ENCODE results near the gene PPIL1. TPM values are rescaled to one million over a fixed set of nuclear protein-coding genes. Genes with fewer than 3 reads are reported as not detected.

PPIL1 gene
- polyA plus RNA-seq (ENCODE audit: insufficient read length in 12 of 12): 10 to 100 TPM in 11 of 12 donors, not detected in 1; 29.9 to 46.2 (median 36.8) TPM
- long read RNA-seq, donor 1, transcript PPIL1-201 (4 exons, 1,739 nt): major isoform, 6 of 6 reads
- long read RNA-seq, donor 1, partial matches to known transcripts: 0 of 6 reads
- long read RNA-seq, donor 1, other reads (novel, unspliced or antisense): 0 of 6 reads
- long read RNA-seq, donor 2, transcript PPIL1-201 (4 exons, 1,739 nt): major isoform, 23 of 61 reads
- long read RNA-seq, donor 2, partial matches to known transcripts: 13 of 61 reads
- long read RNA-seq, donor 2, other reads (novel, unspliced or antisense): 25 of 61 reads
- long read RNA-seq, donor 3, transcript PPIL1-201 (4 exons, 1,739 nt): major isoform, 6 of 6 reads
- long read RNA-seq, donor 3, partial matches to known transcripts: 0 of 6 reads
- long read RNA-seq, donor 3, other reads (novel, unspliced or antisense): 0 of 6 reads
- long read RNA-seq, donor 4, transcript PPIL1-201 (4 exons, 1,739 nt): major isoform, 8 of 8 reads
- long read RNA-seq, donor 4, partial matches to known transcripts: 0 of 8 reads
- long read RNA-seq, donor 4, other reads (novel, unspliced or antisense): 0 of 8 reads
- long read RNA-seq, donor 5, transcript PPIL1-201 (4 exons, 1,739 nt): major isoform, 22 of 74 reads
- long read RNA-seq, donor 5, partial matches to known transcripts: 40 of 74 reads
- long read RNA-seq, donor 5, other reads (novel, unspliced or antisense): 12 of 74 reads
- long read RNA-seq, donor 6, transcript PPIL1-201 (4 exons, 1,739 nt): major isoform, 8 of 13 reads
- long read RNA-seq, donor 6, partial matches to known transcripts: 5 of 13 reads
- long read RNA-seq, donor 6, other reads (novel, unspliced or antisense): 0 of 13 reads
- long read RNA-seq, donor 7, transcript PPIL1-201 (4 exons, 1,739 nt): major isoform, 10 of 10 reads
- long read RNA-seq, donor 7, partial matches to known transcripts: 0 of 10 reads
- long read RNA-seq, donor 7, other reads (novel, unspliced or antisense): 0 of 10 reads
- long read RNA-seq, donor 8, transcript PPIL1-201 (4 exons, 1,739 nt): major isoform, 21 of 95 reads
- long read RNA-seq, donor 8, partial matches to known transcripts: 57 of 95 reads
- long read RNA-seq, donor 8, other reads (novel, unspliced or antisense): 17 of 95 reads
- long read RNA-seq, donor 9, transcript PPIL1-201 (4 exons, 1,739 nt): major isoform, 15 of 15 reads
- long read RNA-seq, donor 9, partial matches to known transcripts: 0 of 15 reads
- long read RNA-seq, donor 9, other reads (novel, unspliced or antisense): 0 of 15 reads
- long read RNA-seq, donor 10, transcript PPIL1-201 (4 exons, 1,739 nt): major isoform, 15 of 39 reads
- long read RNA-seq, donor 10, partial matches to known transcripts: 15 of 39 reads
- long read RNA-seq, donor 10, other reads (novel, unspliced or antisense): 9 of 39 reads
- long read RNA-seq, donor 11, transcript PPIL1-201 (4 exons, 1,739 nt): major isoform, 21 of 21 reads
- long read RNA-seq, donor 11, partial matches to known transcripts: 0 of 21 reads
- long read RNA-seq, donor 11, other reads (novel, unspliced or antisense): 0 of 21 reads

DNA sequence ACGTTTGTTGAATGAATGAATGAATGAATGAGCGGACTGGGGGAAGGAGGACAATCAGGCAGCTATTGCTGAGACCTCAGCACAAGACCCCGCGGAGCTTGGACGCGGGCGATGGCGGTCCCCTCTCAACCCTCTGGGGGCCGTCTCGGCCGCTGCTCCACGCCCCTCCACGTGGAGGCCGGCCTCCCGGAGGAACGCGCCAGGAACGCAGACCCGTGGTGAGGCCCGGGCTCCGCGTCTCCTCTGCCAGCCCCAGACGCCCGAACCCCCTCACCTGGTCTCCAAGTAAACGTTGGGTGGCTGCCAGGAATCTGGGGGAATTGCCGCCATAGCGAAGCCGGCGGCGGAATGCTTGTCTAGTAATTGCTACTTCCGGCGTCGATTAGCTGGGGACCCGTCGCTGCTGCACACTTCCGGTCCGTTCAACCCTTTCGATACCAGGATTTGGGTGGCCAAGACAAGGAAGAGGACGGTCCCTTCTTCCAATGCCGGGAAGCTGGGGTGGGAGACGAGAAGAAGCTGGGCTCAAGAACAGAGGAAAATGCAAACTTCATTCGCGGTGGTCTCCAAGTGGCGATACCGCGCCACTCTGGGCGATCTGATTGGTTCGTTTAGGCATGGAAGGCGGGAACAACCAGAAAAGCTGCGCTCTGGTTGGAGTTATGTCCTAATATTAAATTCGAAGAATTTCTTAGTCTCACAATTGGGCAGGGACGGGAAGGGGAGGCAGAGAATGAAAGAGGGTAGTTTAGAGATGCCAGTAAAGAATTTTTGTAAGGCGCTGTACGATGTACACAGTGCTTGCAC, at the start of gene PPIL1:
PPIL1 (minus strand) TSS at position 361 of the 807 bp plus-strand sequence; CDS start at position 330, 31 bp downstream.
- peak; percentile 94 for DNase-seq

- no peak for DNase-seq
Observed at GRCh38 chr6:36924131-36924530, 49.5 kb upstream of the PPIL1 start.

GRCh38 chr6:36920546-36920945, 45.9 kb upstream of the PPIL1 start:
- DNase-seq: no peak

DNA sequence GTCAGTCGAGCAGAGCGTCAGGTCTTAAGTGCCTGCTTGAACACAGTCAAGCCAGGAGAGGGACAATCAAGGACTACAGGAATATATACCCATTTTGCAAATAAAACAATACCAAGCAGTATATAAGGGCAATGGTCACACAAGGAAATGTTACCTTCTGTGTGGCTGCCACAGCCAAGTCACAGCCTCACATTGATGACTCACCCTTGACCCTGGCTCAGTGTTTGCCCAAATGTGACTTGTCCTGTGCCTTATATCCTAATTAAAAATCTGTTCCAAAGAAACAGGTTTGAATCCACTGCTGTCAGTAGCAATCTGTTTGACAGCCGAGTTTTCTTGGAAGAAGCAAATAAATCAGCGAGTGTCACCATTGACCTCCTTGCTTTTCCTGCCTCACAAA, 45.4 kb upstream of the PPIL1 start:
- DNase-seq: no peak

- DNase-seq: peak; percentile 76
Observed at GRCh38 chr6:36917541-36918193, 43.1 kb upstream of the PPIL1 start.

- no peak for DNase-seq
Observed at GRCh38 chr6:36916126-36916525, 41.5 kb upstream of the PPIL1 start.

DNA sequence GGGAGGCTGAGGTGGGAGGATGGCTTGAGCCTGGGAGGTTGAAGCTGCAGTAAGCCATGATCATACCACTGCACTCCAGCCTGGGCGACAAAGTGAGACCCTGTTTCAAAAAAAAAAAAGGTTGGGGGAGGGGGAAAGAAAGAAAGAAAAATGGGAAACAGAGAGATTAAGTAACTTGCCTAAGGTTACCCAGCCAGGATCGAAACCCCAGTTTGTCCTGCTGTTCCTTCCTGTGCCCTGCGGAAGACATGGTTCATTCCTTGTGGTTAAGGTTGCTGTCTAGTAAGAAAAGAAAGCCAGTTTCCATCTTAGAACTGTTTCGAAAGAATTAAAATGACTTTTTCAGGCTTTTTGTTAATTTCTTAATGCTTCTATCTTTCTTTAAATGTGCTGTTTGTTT, 41.0 kb upstream of the PPIL1 start:
- DNase-seq: no peak

DNA sequence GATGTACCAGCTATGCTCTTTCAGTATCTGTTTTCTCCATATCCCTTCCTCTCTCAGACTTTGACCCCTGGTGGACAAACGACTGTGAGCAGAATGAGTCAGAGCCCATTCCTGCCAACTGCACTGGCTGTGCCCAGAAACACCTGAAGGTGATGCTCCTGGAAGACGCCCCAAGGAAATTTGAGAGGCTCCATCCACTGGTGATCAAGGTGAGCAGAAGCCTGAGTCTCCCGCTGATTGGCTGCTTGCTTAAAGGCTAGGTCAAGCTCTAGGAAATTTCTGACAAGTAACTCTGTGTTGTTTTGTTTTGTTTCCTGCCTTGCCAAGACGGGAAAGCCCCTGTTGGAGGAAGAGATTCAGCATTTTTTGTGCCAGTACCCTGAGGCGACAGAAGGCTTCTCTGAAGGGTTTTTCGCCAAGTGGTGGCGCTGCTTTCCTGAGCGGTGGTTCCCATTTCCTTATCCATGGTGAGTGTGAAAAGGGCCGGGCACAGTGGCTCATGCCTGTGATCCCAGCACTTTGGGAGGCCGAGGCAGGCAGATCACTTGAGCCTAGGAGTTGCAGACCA, 39.7 kb upstream of the PPIL1 start:
- DNase-seq: no peak

GRCh38 chr6:36913082-36913481, 38.5 kb upstream of the PPIL1 start:
- no peak for DNase-seq

DNA sequence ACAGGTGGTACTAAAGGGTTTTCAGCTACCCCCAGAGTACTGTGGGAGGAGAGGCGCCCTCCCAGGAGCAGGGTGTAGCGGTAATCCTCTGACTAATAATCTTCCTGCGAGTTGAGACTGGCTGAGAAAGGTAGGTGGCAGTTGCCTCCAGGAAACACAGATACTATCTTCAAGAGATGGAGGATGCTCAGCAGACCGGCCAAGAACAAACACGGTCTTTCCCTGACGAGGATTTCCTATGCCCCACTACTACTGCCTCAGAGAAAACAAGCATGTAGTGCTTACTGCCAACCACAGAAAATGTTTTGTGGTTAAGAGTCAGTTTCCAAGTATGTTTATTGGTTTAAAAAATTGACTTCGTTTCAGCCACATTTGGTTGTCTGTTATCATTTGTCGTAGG, 38.0 kb upstream of the PPIL1 start:
- DNase-seq: no peak

DNA sequence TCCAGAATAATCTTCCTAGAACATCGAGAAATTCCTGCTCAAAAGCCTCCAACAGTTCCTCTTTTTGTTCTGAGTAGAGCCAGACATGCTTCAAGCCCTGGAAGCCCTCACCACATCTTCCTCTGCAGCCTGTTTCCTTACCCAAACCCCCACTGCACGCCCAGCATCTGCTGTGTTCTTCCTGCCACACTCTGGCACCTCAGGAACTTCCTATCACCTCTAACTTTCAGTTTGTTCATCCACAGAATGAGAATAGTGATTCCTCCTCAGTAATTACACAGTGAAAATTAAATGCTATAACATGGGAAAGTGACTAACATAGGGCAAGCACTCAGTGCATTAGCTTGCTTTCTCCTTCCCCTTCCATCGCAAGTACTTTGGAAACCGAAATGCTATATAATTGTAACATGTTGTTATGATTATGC, 37.4 kb upstream of the PPIL1 start:
- no peak for DNase-seq

DNA sequence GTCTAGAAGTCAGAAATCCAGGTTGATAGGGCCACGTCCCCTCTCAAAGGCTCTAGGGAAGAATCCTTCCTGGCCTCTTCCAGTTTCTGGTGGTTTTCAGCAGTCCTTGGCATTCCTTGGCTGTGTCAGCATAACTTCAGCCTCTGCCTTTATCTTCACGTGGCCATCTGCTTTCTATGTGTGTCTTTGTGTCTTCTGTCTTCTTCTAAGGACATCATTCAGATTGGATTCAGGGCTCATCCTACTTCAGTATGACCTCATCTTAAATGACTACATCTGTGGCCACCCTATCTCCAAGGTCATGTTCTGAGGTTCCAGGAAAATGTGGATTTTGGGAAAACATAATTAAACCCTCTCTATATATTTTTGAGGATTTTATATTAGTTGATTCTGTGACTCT, 34.1 kb upstream of the PPIL1 start:
- DNase-seq: no peak

GRCh38 chr6:36907781-36908180, 33.2 kb upstream of the PPIL1 start:
- DNase-seq: no peak

GRCh38 chr6:36906539-36907325, 32.1 kb upstream of the PPIL1 start:
- no peak for DNase-seq

DNA sequence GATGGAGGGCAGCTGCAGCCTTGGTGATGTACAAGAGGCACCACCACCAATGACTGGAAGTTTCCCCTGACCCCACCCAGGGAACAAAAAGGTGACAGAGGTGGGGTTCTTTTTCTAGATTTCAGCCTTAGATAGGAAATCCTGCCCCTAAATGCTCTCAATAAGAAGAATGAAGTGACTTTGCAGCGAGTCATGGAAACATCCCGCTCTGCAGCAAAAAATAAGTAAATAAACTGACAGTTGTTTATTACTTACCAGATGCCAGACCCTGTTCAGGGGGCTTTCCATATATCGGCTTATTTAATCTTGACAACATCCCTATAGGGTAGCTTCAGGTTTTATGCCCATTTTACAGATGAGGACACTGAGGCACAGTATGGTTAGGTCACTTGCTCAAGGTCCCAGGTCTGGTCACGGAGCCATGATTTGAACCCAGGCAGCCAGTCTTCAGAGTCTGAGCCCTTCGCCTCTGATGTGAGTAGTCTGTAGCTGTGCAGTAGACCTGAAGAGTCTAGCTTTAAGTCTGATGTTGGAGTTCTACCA, 30.3 kb upstream of the PPIL1 start:
- no peak for DNase-seq

DNA sequence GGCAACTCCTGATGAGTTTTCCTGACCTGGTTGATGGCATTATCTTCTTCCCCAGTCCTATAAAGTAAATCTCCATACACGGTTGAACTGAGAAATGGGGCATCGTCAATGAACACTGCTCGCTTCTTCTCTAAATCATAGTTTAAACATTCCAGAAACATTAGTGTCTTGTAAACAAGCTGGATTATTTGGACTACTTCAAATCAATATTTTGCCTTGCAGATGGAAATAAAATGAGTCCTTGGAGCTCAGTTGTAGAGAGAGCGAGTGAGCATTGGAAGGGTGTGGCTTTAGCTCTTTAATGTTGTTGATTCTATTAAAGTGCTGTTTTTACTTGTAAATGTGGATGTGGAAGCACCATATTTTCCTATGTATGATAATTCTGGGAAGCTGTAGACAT, 29.5 kb upstream of the PPIL1 start:
- DNase-seq: no peak

GRCh38 chr6:36897609-36898008, 23.0 kb upstream of the PPIL1 start:
- DNase-seq: no peak

Measured in muscle of arm (tissue), 14 donors.